ENCODE data around the gene MBNL1. TPM values are rescaled to one million over a fixed set of nuclear protein-coding genes. Genes with fewer than 3 reads are reported as not detected.
A peak's percentile ranks its signal among the peaks of the same experiment; 100 is the strongest.

The MBNL1 gene
- total and polyA plus RNA-seq, 8 donors: 25.7 to 379 (median 155) TPM

DNA sequence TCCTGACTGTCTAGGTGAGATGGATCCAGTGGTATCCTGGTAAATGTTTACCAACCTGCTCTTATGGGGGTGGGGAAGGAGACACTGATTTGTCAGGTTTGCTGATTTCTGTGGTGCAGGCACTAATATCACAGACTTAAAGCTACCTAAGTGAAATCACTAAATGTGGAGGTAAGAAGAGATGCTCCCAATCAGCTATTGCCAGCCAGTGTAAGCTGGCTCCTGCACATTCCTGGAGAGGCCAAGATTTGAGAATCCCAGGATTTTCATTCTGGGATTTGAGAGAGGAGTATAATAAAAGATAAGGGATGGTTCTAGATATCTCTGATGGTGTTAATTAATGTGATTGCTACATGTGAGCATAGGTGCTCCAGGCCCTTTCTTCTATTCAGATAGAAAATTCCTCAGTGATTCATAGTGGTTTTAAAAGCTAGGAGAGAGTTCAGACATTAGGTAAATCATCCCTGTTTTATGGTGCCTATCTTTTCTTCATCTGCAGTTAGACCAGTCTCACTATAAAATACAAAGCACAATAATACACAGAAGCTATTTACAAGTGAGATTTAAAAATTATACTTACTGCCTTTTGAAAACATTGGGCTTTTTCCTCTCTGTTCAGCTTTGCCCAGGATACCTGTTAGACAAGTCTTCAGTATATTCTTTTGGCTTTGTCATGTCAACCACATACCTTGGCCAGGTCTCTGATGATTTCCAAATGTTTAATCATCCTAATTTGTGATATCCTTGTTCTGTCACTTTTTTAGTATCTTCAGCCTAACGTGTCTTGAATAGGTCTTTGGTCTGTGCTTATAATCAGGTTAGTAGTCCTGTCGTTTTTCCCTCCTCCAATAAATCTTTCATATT lies 90.9 kb downstream of the MBNL1 start:
- H3K27me3 ChIP-seq: no peaks in the 10 kb centered on the region
- H3K9me3 ChIP-seq: no peaks in the 10 kb centered on the region
- 53 to 64% (median 61%) methylated on average over 2 of the region's 2 CpGs for WGBS, 5 donors
- peak overlapping the region in 1 of 5 donors; percentile 1 for H3K27ac ChIP-seq
- intact Hi-C loops (cut with DNase I; ENCODE audit: low total_unique reads): no loop called here
- no peak overlapping the region for H3K4me3 ChIP-seq
- TF ChIP-seq CTCF (IDR thresholded peaks at IDR 0.05) (no peak), POLR2A (IDR thresholded peaks at IDR 0.05) (no peak)
- H3K36me3 ChIP-seq: no peaks in the 10 kb centered on the region
- peaks cover 0 to 86% (median 39%) of the 10 kb centered on the region in 4 donors for H3K4me1 ChIP-seq
- no peak for DNase-seq

DNA sequence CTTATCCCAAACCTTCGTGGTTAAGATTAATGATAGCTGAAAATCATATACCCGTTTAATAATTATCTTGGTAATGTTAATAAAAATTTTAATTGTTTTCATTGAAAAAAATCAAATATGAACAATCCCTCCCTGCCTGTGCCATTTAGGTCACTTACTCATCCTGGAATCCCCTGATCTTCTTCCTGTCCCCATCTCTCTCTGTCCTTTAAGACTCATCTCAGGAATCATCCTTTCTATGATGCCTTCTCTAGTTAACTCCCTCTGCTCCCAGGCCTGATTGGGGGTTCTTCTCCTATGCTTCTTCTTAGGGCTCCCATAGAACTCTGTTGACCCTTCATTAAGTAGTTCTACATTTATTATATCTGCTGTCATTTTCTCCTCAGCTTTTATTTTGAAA lies 91.6 kb downstream of the MBNL1 start:
- intact Hi-C loops (cut with DNase I; ENCODE audit: low total_unique reads): no loop called here
- 47 to 56% (median 50%) methylated on average over 2 of the region's 2 CpGs for WGBS, 5 donors
- peaks cover 0 to 86% (median 42%) of the 10 kb centered on the region in 4 donors for H3K4me1 ChIP-seq

DNA sequence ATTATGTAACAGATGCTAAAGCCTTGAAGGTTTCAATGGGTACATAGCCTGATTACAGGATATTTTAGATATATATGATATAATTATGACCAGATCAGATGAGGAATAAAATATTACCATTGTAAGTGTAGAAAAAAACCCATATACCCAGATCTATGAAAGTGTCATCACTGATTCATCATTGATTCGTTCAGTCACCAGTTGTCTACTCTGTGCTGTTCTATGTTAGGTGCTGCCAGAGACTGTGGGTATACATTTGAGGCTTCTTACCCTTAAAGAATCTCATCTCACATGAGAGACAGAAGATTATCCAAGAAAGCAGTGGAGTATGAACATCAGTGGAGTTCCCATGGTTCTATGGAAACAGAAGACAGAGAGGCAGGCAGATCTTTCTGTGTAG lies 92.2 kb downstream of the MBNL1 start:
- no peaks in the 10 kb centered on the region for H3K27me3 ChIP-seq
- intact Hi-C loops (cut with DNase I; ENCODE audit: low total_unique reads): no loop called here
- no peak overlapping the region for H3K27ac ChIP-seq
- peaks cover 0 to 87% (median 43%) of the 10 kb centered on the region in 4 donors for H3K4me1 ChIP-seq
- no peaks in the 10 kb centered on the region for H3K9me3 ChIP-seq
- no peak for DNase-seq
- TF ChIP-seq EP300 (IDR thresholded peaks at IDR 0.05): no peak
- no peak for TF ChIP-seq POLR2AphosphoS5 (IDR thresholded peaks at IDR 0.05)
- no peak for TF ChIP-seq POLR2A (IDR thresholded peaks at IDR 0.05)
- no peak for TF ChIP-seq CTCF (IDR thresholded peaks at IDR 0.05)
- H3K4me3 ChIP-seq: no peak overlapping the region
- no peaks in the 10 kb centered on the region for H3K36me3 ChIP-seq
- WGBS, 5 donors: 86 to 92% (median 91%) methylated on average over 1 of the region's 1 CpG

More for the DNA sequence above, 91.6 kb downstream of the MBNL1 start:
- Histone ChIP-seq H3K36me3 (no peaks in the 10 kb centered on the region), H3K9me3 (no peaks in the 10 kb centered on the region), H3K27me3 (no peaks in the 10 kb centered on the region), H3K27ac (no peak overlapping the region), H3K4me3 (no peak overlapping the region)
- TF ChIP-seq POLR2AphosphoS5 (IDR thresholded peaks at IDR 0.05) (no peak), POLR2A (IDR thresholded peaks at IDR 0.05) (no peak), CTCF (IDR thresholded peaks at IDR 0.05) (no peak), EP300 (IDR thresholded peaks at IDR 0.05) (no peak)
- no peak for DNase-seq

GRCh38 chr3:152362086-152362485 lies 93.4 kb downstream of the MBNL1 start:
- Histone ChIP-seq H3K9me3 (no peaks in the 10 kb centered on the region), H3K4me1 (peaks cover 0 to 94% (median 41%) of the 10 kb centered on the region in 4 donors), H3K27me3 (no peaks in the 10 kb centered on the region), H3K4me3 (no peak overlapping the region), H3K27ac (no peak overlapping the region), H3K36me3 (no peaks in the 10 kb centered on the region)
- DNase-seq: no peak
- TF ChIP-seq CTCF (IDR thresholded peaks at IDR 0.05): no peak
- TF ChIP-seq POLR2A (IDR thresholded peaks at IDR 0.05): no peak
- TF ChIP-seq POLR2AphosphoS5 (IDR thresholded peaks at IDR 0.05): no peak
- no peak for TF ChIP-seq EP300 (IDR thresholded peaks at IDR 0.05)
- WGBS, 5 donors: 94 to 96% (median 96%) methylated on average over 5 of the region's 5 CpGs
- intact Hi-C loops (cut with DNase I; ENCODE audit: low total_unique reads): no loop called here
